Activated naive CD8-positive, alpha-beta T cell treated with anti-CD3 and anti-CD28 coated beads, Interleukin-2, amount 50 U/mL, for 24 hours (primary cell): Measurements from ENCODE around the gene LRRC8C.
"Not testable (repeated sequence)": the region's sequence is repeated elsewhere in the genome, so short reads cannot be mapped to it uniquely, and the experiment has no call there.

Experiments
- ATAC-seq: fragments of 150-1000 bp; cut with Tn5 transposase; one replicate; pipeline ENCODE4 v1.10.0; 2021
- DNase-seq: peaks from one replicate; pipeline ENCODE4 v3.0.0; 2021
- H3K27ac Mint-ChIP-seq: one replicate; pipeline ENCODE4 v1.8.0; 2021; ENCODE audit warnings: mild to moderate bottlenecking, mixed read lengths
- H3K27me3 Mint-ChIP-seq: one replicate; pipeline ENCODE4 v1.8.0; 2021; ENCODE audit warnings: mixed read lengths
- H3K36me3 Mint-ChIP-seq: one replicate; pipeline ENCODE4 v1.8.0; 2021; ENCODE audit warnings: low read depth, mixed read lengths
- H3K4me1 Mint-ChIP-seq: one replicate; pipeline ENCODE4 v1.8.0; 2021; ENCODE audit warnings: mixed read lengths
- H3K4me3 Mint-ChIP-seq: one replicate; pipeline ENCODE4 v1.8.0; 2021; ENCODE audit warnings: mild to moderate bottlenecking, moderate library complexity, mixed read lengths
- H3K9me3 Mint-ChIP-seq: one replicate; pipeline ENCODE4 v1.8.0; 2021; ENCODE audit warnings: mixed read lengths

The LRRC8C gene

GRCh38 chr1:89615676-89616598, 17.0 kb upstream of the LRRC8C start:
- peaks cover 43% of the 10 kb centered on the region for H3K36me3 Mint-ChIP-seq

GRCh38 chr1:89616844-89617627, 15.9 kb upstream of the LRRC8C start:
- Mint-ChIP-seq H3K27me3 (no peaks in the 10 kb centered on the region), H3K4me1 (peaks cover 67% of the 10 kb centered on the region), H3K9me3 (peaks cover 16% of the 10 kb centered on the region), H3K4me3 (no peak overlapping the region), H3K36me3 (peaks cover 45% of the 10 kb centered on the region), H3K27ac (no peak overlapping the region)
- no peak for DNase-seq
- peak; percentile 57 for ATAC-seq

More at GRCh38 chr1:89615676-89616598, 17.0 kb upstream of the LRRC8C start:
- Mint-ChIP-seq H3K27ac (no peak overlapping the region), H3K4me3 (no peak overlapping the region), H3K27me3 (no peaks in the 10 kb centered on the region), H3K9me3 (peaks cover 16% of the 10 kb centered on the region), H3K4me1 (peaks cover 70% of the 10 kb centered on the region)
- ATAC-seq (no peak), DNase-seq (peak; percentile 38)

- H3K27ac Mint-ChIP-seq: peak overlapping the region; percentile 76
- H3K4me3 Mint-ChIP-seq: peak overlapping the region; percentile 41
- peaks cover 44% of the 10 kb centered on the region for H3K4me1 Mint-ChIP-seq
- H3K27me3 Mint-ChIP-seq: no peaks in the 10 kb centered on the region
- peaks cover 41% of the 10 kb centered on the region for H3K36me3 Mint-ChIP-seq
- no peak for ATAC-seq
- peaks cover 16% of the 10 kb centered on the region for H3K9me3 Mint-ChIP-seq
- no peak for DNase-seq
Measured at GRCh38 chr1:89620664-89621063, 12.3 kb upstream of the LRRC8C start.

DNA sequence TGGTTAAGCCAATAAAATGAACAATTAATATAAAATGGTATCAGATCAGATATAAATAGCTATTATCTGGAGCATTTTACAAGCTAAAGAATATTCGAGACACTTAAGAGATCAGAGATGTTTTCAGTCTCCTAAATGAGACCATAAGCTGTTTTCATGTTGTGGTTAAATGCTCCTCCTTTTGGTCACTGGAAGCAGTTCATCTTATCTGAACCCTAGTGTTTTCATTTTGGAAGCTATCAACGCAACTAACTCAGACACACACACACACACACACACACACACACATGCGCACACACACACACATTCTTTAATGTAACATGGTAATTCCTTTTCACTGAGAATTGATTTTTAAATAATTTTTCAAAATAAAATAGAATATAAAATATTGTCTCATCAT, 10.0 kb upstream of the LRRC8C start:
- peaks cover 7% of the 10 kb centered on the region for H3K9me3 Mint-ChIP-seq
- H3K4me3 Mint-ChIP-seq: no peak overlapping the region
- DNase-seq (no peak), ATAC-seq (no peak)
- H3K4me1 Mint-ChIP-seq: peaks cover 49% of the 10 kb centered on the region
- no peak overlapping the region for H3K27ac Mint-ChIP-seq
- H3K36me3 Mint-ChIP-seq: peaks cover 21% of the 10 kb centered on the region
- no peaks in the 10 kb centered on the region for H3K27me3 Mint-ChIP-seq

GRCh38 chr1:89624314-89624713, 8.6 kb upstream of the LRRC8C start:
- peaks cover 56% of the 10 kb centered on the region for H3K4me1 Mint-ChIP-seq
- ATAC-seq (no peak), DNase-seq (no peak)
- no peaks in the 10 kb centered on the region for H3K9me3 Mint-ChIP-seq
- H3K27ac Mint-ChIP-seq: no peak overlapping the region
- peaks cover 19% of the 10 kb centered on the region for H3K36me3 Mint-ChIP-seq
- no peak overlapping the region for H3K4me3 Mint-ChIP-seq
- H3K27me3 Mint-ChIP-seq: no peaks in the 10 kb centered on the region

DNA sequence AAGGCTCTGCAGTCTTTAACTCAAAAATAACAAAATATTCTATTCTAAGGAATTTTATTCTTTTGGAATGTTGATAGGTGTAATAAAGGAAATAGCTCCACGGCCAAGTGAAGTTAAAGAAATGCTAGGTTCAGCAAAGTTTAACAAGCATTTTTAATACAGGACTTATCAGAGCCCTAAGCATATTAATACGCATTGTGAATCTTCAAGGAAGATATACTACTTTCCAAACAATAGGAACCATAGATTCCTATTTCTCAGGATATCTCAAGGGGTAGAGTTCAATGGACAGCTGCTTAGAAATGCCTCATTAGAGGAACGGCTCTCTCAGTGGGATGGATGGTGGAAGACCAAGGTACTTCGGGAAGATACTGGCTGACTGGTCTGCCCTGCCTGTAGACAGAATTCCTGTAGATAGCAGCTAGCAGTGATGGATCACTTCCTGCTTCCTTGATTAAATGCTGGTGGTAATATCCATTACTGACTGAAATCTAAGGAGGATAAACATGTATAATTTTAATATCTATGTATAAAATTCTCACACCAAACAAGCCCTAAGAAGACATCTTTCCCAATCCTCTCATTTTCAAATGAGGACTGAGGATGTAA, 8.1 kb upstream of the LRRC8C start:
- no peaks in the 10 kb centered on the region for H3K9me3 Mint-ChIP-seq
- H3K36me3 Mint-ChIP-seq: peaks cover 19% of the 10 kb centered on the region
- H3K27me3 Mint-ChIP-seq: no peaks in the 10 kb centered on the region
- H3K27ac Mint-ChIP-seq: no peak overlapping the region
- H3K4me1 Mint-ChIP-seq: peaks cover 61% of the 10 kb centered on the region
- no peak overlapping the region for H3K4me3 Mint-ChIP-seq
- no peak for DNase-seq
- no peak for ATAC-seq

- no peaks in the 10 kb centered on the region for H3K9me3 Mint-ChIP-seq
- peaks cover 69% of the 10 kb centered on the region for H3K4me1 Mint-ChIP-seq
- H3K4me3 Mint-ChIP-seq: peak overlapping the region; percentile 32
- no peaks in the 10 kb centered on the region for H3K27me3 Mint-ChIP-seq
- ATAC-seq (no peak), DNase-seq (no peak)
- H3K27ac Mint-ChIP-seq: peak overlapping the region; percentile 77
- peaks cover 17% of the 10 kb centered on the region for H3K36me3 Mint-ChIP-seq
Measured at GRCh38 chr1:89627596-89627962, 5.3 kb upstream of the LRRC8C start.

DNA sequence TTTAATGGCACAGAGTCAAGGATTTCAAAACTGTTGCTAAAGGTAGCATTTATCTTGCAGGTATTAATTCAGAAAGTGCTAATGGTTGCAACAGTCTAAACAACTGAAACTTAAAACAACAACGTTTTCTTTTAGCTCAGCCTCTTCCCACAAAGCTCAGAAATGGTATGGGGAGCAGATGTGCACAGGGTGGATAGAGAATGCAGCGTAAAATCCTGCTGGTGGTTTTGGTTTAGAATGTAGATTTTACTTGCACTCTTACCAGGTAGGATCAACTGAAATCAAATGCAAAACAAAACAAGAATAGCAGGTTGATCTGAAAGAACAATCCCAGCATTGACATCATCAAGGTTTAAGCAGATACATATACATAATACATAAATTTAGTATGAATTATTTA, 3.8 kb upstream of the LRRC8C start:
- Mint-ChIP-seq H3K4me1 (peaks cover 66% of the 10 kb centered on the region), H3K27ac (peak overlapping the region; percentile 45), H3K36me3 (peaks cover 21% of the 10 kb centered on the region), H3K27me3 (no peaks in the 10 kb centered on the region), H3K9me3 (no peaks in the 10 kb centered on the region), H3K4me3 (peak overlapping the region; percentile 31)
- DNase-seq: no peak
- no peak for ATAC-seq

DNA sequence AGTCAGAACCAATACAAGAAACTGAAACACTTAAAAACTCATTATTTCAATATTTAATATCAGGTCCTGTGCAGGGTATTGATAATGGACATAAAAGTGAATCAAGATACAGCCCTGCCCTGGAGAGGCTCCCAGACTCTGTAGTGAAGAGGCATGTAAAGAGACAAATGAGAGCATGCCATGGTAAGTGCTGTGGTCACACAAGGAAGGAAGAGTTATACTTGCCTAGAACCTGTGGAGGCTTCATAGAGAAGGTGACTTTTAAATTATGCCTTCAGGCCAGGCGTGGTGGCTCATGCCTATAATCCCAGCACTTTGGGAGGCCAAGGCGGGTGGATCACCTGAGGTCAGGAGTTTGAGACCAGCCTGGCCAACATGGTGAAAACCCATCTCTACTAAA, 3.3 kb upstream of the LRRC8C start:
- Mint-ChIP-seq H3K36me3 (peaks cover 24% of the 10 kb centered on the region), H3K27ac (peak overlapping the region; percentile 71), H3K4me1 (peaks cover 66% of the 10 kb centered on the region), H3K4me3 (peak overlapping the region; percentile 15)
- not testable (repeated sequence) for H3K9me3 Mint-ChIP-seq, ATAC-seq, H3K27me3 Mint-ChIP-seq, DNase-seq

DNA sequence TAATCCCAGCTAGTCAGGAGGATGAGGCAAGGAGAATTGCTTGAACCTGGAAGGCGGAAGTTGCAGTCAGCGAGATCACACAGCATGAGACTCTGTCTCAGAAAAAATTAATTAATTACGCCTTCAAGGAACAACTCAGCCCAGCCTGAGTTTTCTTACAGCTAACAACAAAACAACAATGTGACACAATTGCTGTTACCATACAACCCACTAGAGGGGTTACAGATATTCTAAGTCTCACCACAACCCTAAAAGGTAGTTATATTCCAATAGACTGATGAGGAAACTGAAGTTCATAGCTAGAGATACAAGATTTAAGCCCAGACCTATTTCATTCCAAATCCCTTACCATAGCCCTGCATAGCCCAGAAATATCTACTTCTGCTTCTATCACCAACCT, 2.9 kb upstream of the LRRC8C start:
- Mint-ChIP-seq H3K4me3 (peak overlapping the region; percentile 19), H3K27me3 (no peaks in the 10 kb centered on the region), H3K27ac (peak overlapping the region; percentile 64), H3K36me3 (peaks cover 25% of the 10 kb centered on the region), H3K9me3 (no peaks in the 10 kb centered on the region), H3K4me1 (peaks cover 66% of the 10 kb centered on the region)
- DNase-seq: no peak
- no peak for ATAC-seq

DNA sequence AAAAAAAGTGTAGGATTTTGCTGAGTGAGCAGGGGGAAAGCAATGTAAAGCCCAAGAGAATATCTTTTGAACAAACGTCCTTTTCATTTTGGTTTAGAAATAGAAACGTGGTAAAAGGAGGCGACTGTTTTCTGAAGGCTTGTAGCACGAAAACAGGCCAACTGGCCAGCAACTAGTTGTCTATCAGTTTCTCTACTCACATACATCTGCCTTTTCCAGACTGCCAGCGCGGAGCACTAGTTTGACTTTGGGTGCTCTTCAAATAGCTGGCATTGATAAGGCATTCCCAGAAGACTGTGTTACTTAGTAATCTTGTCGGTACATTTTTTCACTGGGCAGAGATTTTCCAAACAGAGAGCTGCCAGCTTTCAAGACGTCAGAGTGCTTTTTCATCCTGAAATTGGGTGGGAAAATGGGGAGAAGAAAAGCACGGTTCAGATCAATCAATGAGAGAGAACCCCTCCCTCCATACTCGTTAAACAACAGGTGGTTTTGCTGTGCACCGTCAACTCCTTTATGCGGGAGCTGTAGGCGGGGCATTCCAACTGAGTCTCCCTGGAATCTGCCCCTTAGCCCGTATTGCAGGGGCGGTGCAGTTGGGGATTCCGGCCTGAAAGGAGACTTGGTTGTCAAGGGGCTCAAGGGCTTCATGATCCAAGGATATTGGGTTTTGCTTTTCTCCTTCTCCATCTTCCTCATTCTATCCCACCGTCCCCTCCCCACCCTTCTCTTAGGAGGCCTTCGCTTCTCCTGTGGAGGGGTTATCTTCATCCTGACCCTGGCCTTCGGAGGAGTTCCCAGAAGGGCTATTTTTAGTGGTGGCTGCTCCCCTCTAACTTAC, 884 bp upstream of the LRRC8C start:
- Mint-ChIP-seq H3K27me3 (no peaks in the 10 kb centered on the region), H3K9me3 (no peaks in the 10 kb centered on the region), H3K36me3 (peaks cover 36% of the 10 kb centered on the region), H3K4me3 (peak overlapping the region; percentile 89), H3K27ac (peak overlapping the region; percentile 93), H3K4me1 (peaks cover 71% of the 10 kb centered on the region)
- ATAC-seq (no peak), DNase-seq (no peak)

DNA sequence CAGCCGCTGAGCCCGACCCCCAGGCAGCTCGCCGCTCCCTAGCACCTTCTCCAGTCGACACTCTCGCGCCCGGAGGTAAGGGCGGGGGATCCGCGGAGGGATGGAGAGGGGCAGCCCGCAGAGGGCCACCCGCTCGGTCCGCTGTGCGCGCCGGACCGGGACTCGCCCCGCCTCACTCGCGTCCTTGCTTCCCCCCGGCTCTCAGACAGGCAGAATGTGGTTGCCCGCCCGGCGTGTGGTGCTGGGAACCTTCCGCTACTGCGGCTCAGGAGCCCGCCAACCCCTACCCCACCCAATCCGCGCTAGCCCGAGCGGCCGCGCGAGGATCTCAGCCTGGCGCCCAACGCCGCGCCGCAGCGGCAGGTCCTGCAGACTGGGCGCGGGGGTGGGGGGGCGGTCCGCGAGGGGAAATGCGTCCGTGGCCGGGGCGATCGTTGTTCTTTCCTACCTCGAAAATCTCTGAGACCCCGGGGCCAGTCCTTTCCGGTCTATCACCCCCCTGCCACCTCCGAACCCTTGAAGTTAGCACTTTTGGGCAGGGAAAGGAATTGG, 404 bp downstream of the LRRC8C start:
- Mint-ChIP-seq H3K36me3 (peaks cover 48% of the 10 kb centered on the region), H3K27ac (peak overlapping the region; percentile 84), H3K27me3 (no peaks in the 10 kb centered on the region), H3K4me1 (peaks cover 71% of the 10 kb centered on the region), H3K4me3 (peak overlapping the region; percentile 85), H3K9me3 (no peaks in the 10 kb centered on the region)
- peak; percentile 26 for ATAC-seq
- DNase-seq: peak; percentile 62

- Mint-ChIP-seq H3K27me3 (no peaks in the 10 kb centered on the region), H3K4me1 (peaks cover 69% of the 10 kb centered on the region), H3K9me3 (no peaks in the 10 kb centered on the region), H3K4me3 (peak overlapping the region; percentile 85), H3K27ac (peak overlapping the region; percentile 84), H3K36me3 (peaks cover 43% of the 10 kb centered on the region)
- DNase-seq (peak; percentile 38), ATAC-seq (no peak)
Measured at GRCh38 chr1:89633800-89634625, 1.1 kb downstream of the LRRC8C start.
